ENCODE results near the gene MAT1A.

GRCh38 chr10:80284522-80284921 lies 4.9 kb downstream of the MAT1A start:
- TF ChIP-seq, protein P1, sequence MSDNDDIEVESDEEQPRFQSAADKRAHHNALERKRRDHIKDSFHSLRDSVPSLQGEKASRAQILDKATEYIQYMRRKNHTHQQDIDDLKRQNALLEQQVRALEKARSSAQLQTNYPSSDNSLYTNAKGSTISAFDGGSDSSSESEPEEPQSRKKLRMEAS (IDR thresholded peaks at IDR 0.05): no peak
- TF ChIP-seq TAF1 (IDR thresholded peaks at IDR 0.05; ENCODE audit: low read depth) (no peak), EP300 (IDR thresholded peaks at IDR 0.05; ENCODE audit: borderline replicate concordance) (no peak), NFIC (IDR thresholded peaks at IDR 0.05) (no peak), YY1 (IDR thresholded peaks at IDR 0.05; ENCODE audit: low read depth) (no peak), RAD21 (IDR thresholded peaks at IDR 0.05; ENCODE audit: low read depth) (no peak), REST (IDR thresholded peaks at IDR 0.05; ENCODE audit: low read depth) (no peak)
